Measurements from ENCODE around the gene SLC28A3. TPM values are rescaled to one million over a fixed set of nuclear protein-coding genes. Genes with fewer than 3 reads are reported as not detected.

SLC28A3 gene
- total RNA-seq, 1 donor from 2014 or later = 0.35 TPM

DNA sequence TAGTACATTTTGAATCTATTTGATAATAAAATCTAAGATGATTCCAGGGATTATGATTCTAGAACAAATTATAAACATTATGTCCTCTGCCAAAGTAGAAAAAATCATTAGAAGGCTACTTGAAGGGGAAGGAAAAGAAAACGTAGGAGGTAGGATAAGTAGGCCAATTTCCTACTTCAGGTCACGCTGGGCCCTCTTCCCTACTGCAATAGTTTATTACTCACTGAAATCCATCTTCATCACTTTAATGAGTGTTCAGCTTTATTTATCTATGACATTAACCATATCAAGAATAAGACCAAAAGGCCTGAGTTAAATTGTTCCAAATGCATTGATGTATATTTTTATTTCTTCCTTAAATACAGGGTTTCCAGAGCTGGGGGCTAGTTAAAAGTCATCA, 21.6 kb downstream of the SLC28A3 start:
- Mint-ChIP-seq H3K27me3 (ENCODE audit: low read depth) (no peaks in the 10 kb centered on the region), H3K36me3 (ENCODE audit: low read depth) (no peaks in the 10 kb centered on the region), H3K4me1 (ENCODE audit: low read depth) (peaks cover 24% of the 10 kb centered on the region), H3K4me3 (ENCODE audit: unreplicated experiment) (no peak overlapping the region), H3K27ac (ENCODE audit: unreplicated experiment) (no peak overlapping the region), H3K9me3 (ENCODE audit: low read depth) (no peaks in the 10 kb centered on the region)
- DNase-seq (ENCODE audit: low spot score) = no peak
- TF ChIP-seq, protein P1, sequence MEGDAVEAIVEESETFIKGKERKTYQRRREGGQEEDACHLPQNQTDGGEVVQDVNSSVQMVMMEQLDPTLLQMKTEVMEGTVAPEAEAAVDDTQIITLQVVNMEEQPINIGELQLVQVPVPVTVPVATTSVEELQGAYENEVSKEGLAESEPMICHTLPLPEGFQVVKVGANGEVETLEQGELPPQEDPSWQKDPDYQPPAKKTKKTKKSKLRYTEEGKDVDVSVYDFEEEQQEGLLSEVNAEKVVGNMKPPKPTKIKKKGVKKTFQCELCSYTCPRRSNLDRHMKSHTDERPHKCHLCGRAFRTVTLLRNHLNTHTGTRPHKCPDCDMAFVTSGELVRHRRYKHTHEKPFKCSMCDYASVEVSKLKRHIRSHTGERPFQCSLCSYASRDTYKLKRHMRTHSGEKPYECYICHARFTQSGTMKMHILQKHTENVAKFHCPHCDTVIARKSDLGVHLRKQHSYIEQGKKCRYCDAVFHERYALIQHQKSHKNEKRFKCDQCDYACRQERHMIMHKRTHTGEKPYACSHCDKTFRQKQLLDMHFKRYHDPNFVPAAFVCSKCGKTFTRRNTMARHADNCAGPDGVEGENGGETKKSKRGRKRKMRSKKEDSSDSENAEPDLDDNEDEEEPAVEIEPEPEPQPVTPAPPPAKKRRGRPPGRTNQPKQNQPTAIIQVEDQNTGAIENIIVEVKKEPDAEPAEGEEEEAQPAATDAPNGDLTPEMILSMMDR (IDR thresholded peaks at IDR 0.05) = no peak

DNA sequence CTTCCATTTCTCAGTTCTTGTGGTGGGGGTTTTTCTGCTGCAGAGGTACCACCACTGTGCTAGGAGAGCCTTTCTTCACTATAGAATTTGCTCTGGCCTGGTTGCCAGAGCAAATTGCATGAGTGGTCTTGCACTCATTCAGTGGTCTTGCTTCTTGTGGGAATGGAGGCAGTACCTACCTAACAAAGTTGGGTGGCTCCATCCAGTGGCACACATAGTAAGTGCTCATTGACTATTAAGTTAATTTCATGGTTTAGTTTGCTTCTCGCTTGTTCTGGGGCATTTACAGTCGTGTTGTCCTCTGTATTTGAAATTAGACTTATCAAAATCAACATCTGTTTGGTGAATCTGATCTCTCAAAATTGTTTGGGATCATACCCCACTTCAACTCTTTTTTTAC, 23.0 kb downstream of the SLC28A3 start:
- Mint-ChIP-seq H3K9me3 (ENCODE audit: low read depth) (no peaks in the 10 kb centered on the region), H3K27ac (ENCODE audit: unreplicated experiment) (no peak overlapping the region), H3K27me3 (ENCODE audit: low read depth) (no peaks in the 10 kb centered on the region), H3K4me1 (ENCODE audit: low read depth) (peaks cover 9% of the 10 kb centered on the region), H3K36me3 (ENCODE audit: low read depth) (no peaks in the 10 kb centered on the region), H3K4me3 (ENCODE audit: unreplicated experiment) (no peak overlapping the region)
- no peak for DNase-seq (ENCODE audit: low spot score)
- TF ChIP-seq, protein P1 (IDR thresholded peaks at IDR 0.05) = peak; percentile 28

DNA sequence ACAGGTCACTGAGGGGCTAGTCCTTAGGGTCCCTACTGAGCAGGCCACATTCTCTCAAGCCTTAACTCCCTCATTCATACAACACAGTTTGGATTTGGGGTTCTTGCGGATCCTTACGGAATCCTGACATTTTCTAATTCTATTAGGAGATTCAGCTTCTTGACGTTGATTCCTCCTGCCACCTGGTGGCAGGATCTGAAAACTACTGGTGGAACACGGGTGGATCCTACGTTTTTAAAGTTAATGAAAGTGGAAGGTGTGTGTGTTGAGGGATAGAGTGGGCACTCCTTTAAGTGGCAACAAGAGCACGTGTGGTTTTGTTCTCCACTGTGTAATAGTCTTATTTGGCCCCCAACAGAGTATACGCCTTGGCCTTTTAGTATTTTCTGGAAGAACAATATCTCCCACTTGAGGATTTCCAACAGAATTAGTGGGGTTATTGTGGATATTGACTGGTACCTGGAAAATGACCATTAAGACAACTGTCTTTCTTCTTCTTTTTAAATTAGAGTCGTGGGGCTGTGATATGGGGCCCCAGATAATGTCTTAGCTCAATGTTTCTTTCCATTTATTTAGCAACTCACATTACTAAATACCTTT, 25.2 kb downstream of the SLC28A3 start:
- Mint-ChIP-seq H3K4me3 (ENCODE audit: unreplicated experiment) (no peak overlapping the region), H3K9me3 (ENCODE audit: low read depth) (no peaks in the 10 kb centered on the region), H3K4me1 (ENCODE audit: low read depth) (peaks cover 4% of the 10 kb centered on the region), H3K27ac (ENCODE audit: unreplicated experiment) (no peak overlapping the region), H3K36me3 (ENCODE audit: low read depth) (no peaks in the 10 kb centered on the region), H3K27me3 (ENCODE audit: low read depth) (no peaks in the 10 kb centered on the region)
- DNase-seq (ENCODE audit: low spot score) = no peak
- TF ChIP-seq, protein P1 (IDR thresholded peaks at IDR 0.05) = peak; percentile 96

GRCh38 chr9:84314306-84314705, 26.3 kb downstream of the SLC28A3 start:
- Mint-ChIP-seq H3K27me3 (ENCODE audit: low read depth) (no peaks in the 10 kb centered on the region), H3K36me3 (ENCODE audit: low read depth) (no peaks in the 10 kb centered on the region), H3K4me3 (ENCODE audit: unreplicated experiment) (no peak overlapping the region), H3K9me3 (ENCODE audit: low read depth) (no peaks in the 10 kb centered on the region), H3K27ac (ENCODE audit: unreplicated experiment) (no peak overlapping the region), H3K4me1 (ENCODE audit: low read depth) (peaks cover 4% of the 10 kb centered on the region)
- no peak for DNase-seq (ENCODE audit: low spot score)
- TF ChIP-seq, protein P1 (IDR thresholded peaks at IDR 0.05) = no peak

- Mint-ChIP-seq H3K27ac (ENCODE audit: unreplicated experiment) (no peak overlapping the region), H3K4me1 (ENCODE audit: low read depth) (no peaks in the 10 kb centered on the region), H3K27me3 (ENCODE audit: low read depth) (no peaks in the 10 kb centered on the region), H3K4me3 (ENCODE audit: unreplicated experiment) (no peak overlapping the region), H3K36me3 (ENCODE audit: low read depth) (no peaks in the 10 kb centered on the region), H3K9me3 (ENCODE audit: low read depth) (no peaks in the 10 kb centered on the region)
- TF ChIP-seq, protein P1 (IDR thresholded peaks at IDR 0.05) = no peak
- DNase-seq (ENCODE audit: low spot score) = no peak
These were observed 29.7 kb downstream of the SLC28A3 start for GRCh38 chr9:84310883-84311282.

Measured in chondrocyte (in vitro differentiated cells).